Endothelial cell (in vitro differentiated cells): ENCODE results near the gene F11R. TPM values are rescaled to one million over a fixed set of nuclear protein-coding genes. Genes with fewer than 3 reads are reported as not detected.
A peak's percentile ranks its signal among the peaks of the same experiment; 100 is the strongest.
"Not testable (repeated sequence)": the region's sequence is repeated elsewhere in the genome, so short reads cannot be mapped to it uniquely, and the experiment has no call there.

ENCODE experiments used
- DNase-seq: peaks from one replicate; pipeline ENCODE4 v3.0.0; 2021; ENCODE audit warnings: low spot score
- H3K27ac Mint-ChIP-seq: one replicate; pipeline ENCODE4 v1.8.0; 2021; ENCODE audit warnings: mixed read lengths, inconsistent platforms; ENCODE audit not compliant: unreplicated experiment
- H3K27me3 Mint-ChIP-seq: one replicate; pipeline ENCODE4 v1.8.0; 2021; ENCODE audit warnings: mild to moderate bottlenecking, moderate library complexity, mixed read lengths, inconsistent platforms; ENCODE audit not compliant: unreplicated experiment
- H3K36me3 Mint-ChIP-seq: one replicate; pipeline ENCODE4 v1.8.0; 2021; ENCODE audit warnings: mild to moderate bottlenecking, low read depth, mixed read lengths, inconsistent platforms; ENCODE audit not compliant: unreplicated experiment
- H3K4me1 Mint-ChIP-seq: one replicate; pipeline ENCODE4 v1.8.0; 2021; ENCODE audit warnings: mild to moderate bottlenecking, mixed read lengths, inconsistent platforms; ENCODE audit not compliant: unreplicated experiment
- H3K4me3 Mint-ChIP-seq: one replicate; pipeline ENCODE4 v1.8.0; 2021; ENCODE audit warnings: mild to moderate bottlenecking, mixed read lengths, inconsistent platforms; ENCODE audit not compliant: unreplicated experiment
- H3K9me3 Mint-ChIP-seq: one replicate; pipeline ENCODE4 v1.8.0; 2021; ENCODE audit warnings: mixed read lengths, inconsistent platforms; ENCODE audit not compliant: unreplicated experiment
- CTCF ChIP-seq: fragments of 200-600 bp; sonication (generic); IDR thresholded peaks from one replicate; pipeline ENCODE4 v1.5.0; 2021; ENCODE audit warnings: antibody characterized with exemption; ENCODE audit not compliant: unreplicated experiment
- total RNA-seq: library from RNA; stranded (reverse); fragmentation: NEBNext Ultra II Directional; extraction: Animal tissue kit (Norgen Biotek cat#: 25700); gene quantifications from one replicate; pipeline ENCODE4 v1.2.1, GENCODE V29; 2021; ENCODE audit not compliant: unreplicated experiment

Gene F11R
- total RNA-seq, 1 donor from 2014 or later: 361 TPM

GRCh38 chr1:161021165-161021969, 415 bp upstream of the F11R start:
- peaks cover 13% of the 10 kb centered on the region for H3K27me3 Mint-ChIP-seq
- peak; percentile 81 for DNase-seq

DNA sequence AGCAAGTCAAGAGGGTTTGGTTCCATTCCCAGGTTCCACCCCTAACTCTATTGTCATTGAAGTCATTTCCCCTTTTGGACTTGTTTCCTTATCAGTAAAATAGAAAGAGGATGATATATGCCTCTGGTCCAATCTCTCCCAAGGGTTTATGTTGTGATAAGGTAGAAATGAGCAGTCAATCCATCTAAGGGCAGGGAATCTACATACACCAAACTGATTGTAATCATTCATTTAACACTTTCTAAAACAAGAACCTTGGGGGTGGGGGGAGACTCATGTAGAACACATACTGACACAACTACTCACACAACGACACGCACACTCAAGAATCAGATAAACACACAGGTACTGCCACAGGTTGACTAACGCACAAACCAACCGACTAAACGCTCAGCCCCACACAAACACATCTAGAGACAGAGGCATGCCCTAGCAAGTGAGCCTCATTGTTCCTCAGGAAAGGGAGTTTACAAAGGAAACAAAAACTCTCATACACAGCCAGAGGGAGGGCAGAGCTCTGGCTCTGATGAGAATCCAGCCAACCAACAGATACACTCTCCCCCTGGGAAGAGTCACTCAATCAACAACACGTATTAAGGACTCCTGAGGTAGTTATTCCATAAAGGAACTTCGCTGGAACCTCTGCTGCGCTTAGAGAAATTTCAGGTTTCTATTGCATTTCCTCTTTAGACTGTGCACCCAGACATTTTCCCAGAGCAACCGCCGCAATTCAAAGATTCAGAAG, 1.0 kb downstream of the F11R start:
- Mint-ChIP-seq H3K27ac (peak overlapping the region; percentile 99), H3K9me3 (no peaks in the 10 kb centered on the region), H3K36me3 (peaks cover 25% of the 10 kb centered on the region), H3K4me3 (peak overlapping the region; percentile 99), H3K27me3 (peaks cover 13% of the 10 kb centered on the region), H3K4me1 (peaks cover 50% of the 10 kb centered on the region)
- TF ChIP-seq CTCF: no peak
- DNase-seq: peak; percentile 11

More at GRCh38 chr1:161021165-161021969, 415 bp upstream of the F11R start:
- no peaks in the 10 kb centered on the region for H3K9me3 Mint-ChIP-seq
- no peak for TF ChIP-seq CTCF
- H3K4me1 Mint-ChIP-seq: peaks cover 52% of the 10 kb centered on the region
- peaks cover 25% of the 10 kb centered on the region for H3K36me3 Mint-ChIP-seq
- H3K4me3 Mint-ChIP-seq: peak overlapping the region; percentile 99
- peak overlapping the region; percentile 99 for H3K27ac Mint-ChIP-seq

GRCh38 chr1:161019111-161019660, 1.8 kb downstream of the F11R start:
- Mint-ChIP-seq H3K27ac (peak overlapping the region; percentile 99), H3K27me3 (peaks cover 13% of the 10 kb centered on the region), H3K4me3 (peak overlapping the region; percentile 99), H3K4me1 (peaks cover 53% of the 10 kb centered on the region), H3K36me3 (peaks cover 26% of the 10 kb centered on the region)
- H3K9me3 Mint-ChIP-seq, DNase-seq: not testable (repeated sequence)

DNA sequence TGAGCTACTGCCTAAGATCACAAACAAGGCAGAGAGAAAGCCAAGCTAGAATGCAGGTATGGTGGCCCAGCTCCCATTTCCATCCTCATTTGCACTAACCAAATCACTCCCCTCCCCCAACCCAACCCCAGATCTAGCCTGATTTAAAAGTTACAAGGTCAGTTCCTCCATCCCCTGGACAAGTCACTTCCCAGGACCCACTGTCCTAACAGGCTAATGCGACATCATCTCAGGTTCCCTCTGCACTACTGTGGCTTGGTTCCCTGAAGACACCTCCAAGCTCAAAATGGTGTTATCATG, 2.4 kb downstream of the F11R start:
- Mint-ChIP-seq H3K27me3 (peaks cover 13% of the 10 kb centered on the region), H3K9me3 (no peaks in the 10 kb centered on the region), H3K4me3 (peak overlapping the region; percentile 99), H3K36me3 (peaks cover 32% of the 10 kb centered on the region), H3K27ac (peak overlapping the region; percentile 99), H3K4me1 (peaks cover 56% of the 10 kb centered on the region)
- no peak for TF ChIP-seq CTCF
- no peak for DNase-seq

GRCh38 chr1:161017756-161018630, 3.0 kb downstream of the F11R start:
- no peak for DNase-seq
- Mint-ChIP-seq H3K27me3 (peaks cover 17% of the 10 kb centered on the region), H3K27ac (peak overlapping the region; percentile 99), H3K36me3 (peaks cover 37% of the 10 kb centered on the region), H3K4me1 (peaks cover 62% of the 10 kb centered on the region), H3K4me3 (peak overlapping the region; percentile 99), H3K9me3 (no peaks in the 10 kb centered on the region)
- TF ChIP-seq CTCF: no peak

- H3K36me3 Mint-ChIP-seq: peaks cover 37% of the 10 kb centered on the region
- not testable (repeated sequence) for H3K9me3 Mint-ChIP-seq, DNase-seq
- H3K27ac Mint-ChIP-seq: peak overlapping the region; percentile 98
- H3K4me1 Mint-ChIP-seq: peaks cover 65% of the 10 kb centered on the region
- H3K4me3 Mint-ChIP-seq: peak overlapping the region; percentile 99
- H3K27me3 Mint-ChIP-seq: peaks cover 17% of the 10 kb centered on the region
Measured at GRCh38 chr1:161017181-161017580, 3.8 kb downstream of the F11R start.

- H3K36me3 Mint-ChIP-seq: peaks cover 42% of the 10 kb centered on the region
- peak overlapping the region; percentile 84 for H3K4me3 Mint-ChIP-seq
- H3K27me3 Mint-ChIP-seq: peaks cover 17% of the 10 kb centered on the region
- peaks cover 68% of the 10 kb centered on the region for H3K4me1 Mint-ChIP-seq
- not testable (repeated sequence) for H3K9me3 Mint-ChIP-seq, DNase-seq
- peak overlapping the region; percentile 98 for H3K27ac Mint-ChIP-seq
Measured at GRCh38 chr1:161016683-161017082, 4.3 kb downstream of the F11R start.
